Liver (tissue), 9 donors: ENCODE results near the gene ICOSLG. TPM values are rescaled to one million over a fixed set of nuclear protein-coding genes. Genes with fewer than 3 reads are reported as not detected.

Source experiments
- DNase-seq: peaks from one replicate; pipeline ENCODE4 v3.0.0-alpha.2; 2017; ENCODE audit warnings: low spot score
- H3K27ac ChIP-seq, 2 donors: one replicate each; pipeline ENCODE4 v1.7.0; 2013; ENCODE audit warnings: inconsistent platforms in 2 of 2, low read length in 2 of 2, control low read depth in 1 of 2, low read depth in 1 of 2, mild to moderate bottlenecking in 1 of 2
- H3K27me3 ChIP-seq, 4 donors: one replicate each; pipeline versions ENCODE4 v1.6.1 to v1.7.0; 2013; ENCODE audit warnings: low read length in 3 of 4, inconsistent platforms in 1 of 4, mild to moderate bottlenecking in 1 of 4, moderate library complexity in 1 of 4; ENCODE audit not compliant: control insufficient read depth in 4 of 4, insufficient read depth in 4 of 4
- H3K36me3 ChIP-seq, 4 donors: one replicate each; pipeline versions ENCODE4 v1.6.1 to v1.7.0; 2013; ENCODE audit warnings: low read length in 3 of 4, mild to moderate bottlenecking in 3 of 4, low read depth in 1 of 4, moderate library complexity in 1 of 4; ENCODE audit not compliant: control insufficient read depth in 4 of 4, insufficient read depth in 3 of 4
- H3K4me1 ChIP-seq, 4 donors: one replicate each; pipeline versions ENCODE4 v1.6.1 to v1.7.0; 2013; ENCODE audit warnings: low read length in 3 of 4, mild to moderate bottlenecking in 3 of 4, moderate library complexity in 1 of 4; ENCODE audit not compliant: control insufficient read depth in 4 of 4, insufficient read depth in 4 of 4
- H3K4me3 ChIP-seq, 3 donors: one replicate each; pipeline versions ENCODE4 v1.6.1 to v1.7.0; 2013; ENCODE audit warnings: low read length in 3 of 3, control low read depth in 1 of 3, low read depth in 1 of 3, mild to moderate bottlenecking in 1 of 3
- H3K9ac ChIP-seq, 2 donors: one replicate each; pipeline ENCODE4 v1.7.0; 2013; ENCODE audit warnings: low read length in 2 of 2, mild to moderate bottlenecking in 2 of 2, moderate library complexity in 2 of 2, control low read depth in 1 of 2, low read depth in 1 of 2
- H3K9me3 ChIP-seq, 4 donors: one replicate each; pipeline versions ENCODE4 v1.6.1 to v1.7.0; 2013; ENCODE audit warnings: low read length in 3 of 4; ENCODE audit not compliant: control insufficient read depth in 4 of 4
- EGR1 ChIP-seq, 2 donors: IDR thresholded peaks; 2 replicates each; pipeline ENCODE4 v1.6.1; 2016 to 2018; ENCODE audit warnings: antibody characterized with exemption in 2 of 2, low read depth in 2 of 2
- FOXA2 ChIP-seq: IDR thresholded peaks from 2 replicates; pipeline ENCODE4 v1.6.1; 2016; ENCODE audit warnings: antibody characterized with exemption
- GABPA ChIP-seq, 2 donors: IDR thresholded peaks in 1 of 2; conservative IDR thresholded peaks in 1 of 2; 2 replicates each; pipeline ENCODE4 v1.6.1; 2016; ENCODE audit warnings: antibody characterized with exemption in 2 of 2, mild to moderate bottlenecking in 1 of 2, moderate library complexity in 1 of 2
- HNF4A ChIP-seq, 2 donors: conservative IDR thresholded peaks; 2 replicates each; pipeline ENCODE4 v1.6.1; 2016; ENCODE audit warnings: antibody characterized with exemption in 2 of 2, mild to moderate bottlenecking in 2 of 2
- HNF4G ChIP-seq: IDR thresholded peaks from 2 replicates; pipeline ENCODE4 v1.6.1; 2016; ENCODE audit warnings: antibody characterized with exemption
- NR2F2 ChIP-seq: IDR thresholded peaks from 2 replicates; pipeline ENCODE4 v1.6.1; 2016; ENCODE audit warnings: antibody characterized with exemption
- RAD21 ChIP-seq, 2 donors: IDR thresholded peaks; 2 replicates each; pipeline ENCODE4 v1.6.1; 2016; ENCODE audit warnings: antibody characterized with exemption in 2 of 2, mild to moderate bottlenecking in 2 of 2
- SP1 ChIP-seq: IDR thresholded peaks from 2 replicates; pipeline ENCODE4 v1.6.1; 2018; ENCODE audit warnings: antibody characterized with exemption, mild to moderate bottlenecking
- TAF1 ChIP-seq: conservative IDR thresholded peaks from 2 replicates; pipeline ENCODE4 v1.6.1; 2016; ENCODE audit warnings: antibody characterized with exemption, mild to moderate bottlenecking
- YY1 ChIP-seq: IDR thresholded peaks from 2 replicates; pipeline ENCODE4 v1.6.1; 2016; ENCODE audit warnings: antibody characterized with exemption, mild to moderate bottlenecking
- ZBTB33 ChIP-seq: IDR thresholded peaks from 2 replicates; pipeline ENCODE4 v1.6.1; 2016; ENCODE audit warnings: antibody characterized with exemption
- WGBS: extraction: QIAGEN DNeasy Blood & Tissue Kit; methylation state at CpG from one replicate; pipeline ENCODE4 v1.1.7; 2013; 5-methylcytosine and 5-hydroxymethylcytosine counted together
- polyA plus RNA-seq, 2 donors: library from polyadenylated mRNA; stranded (reverse) in 1 of 2; unstranded in 1 of 2; fragments of 200-250 nt in 1 of 2; fragments of >200 nt in 1 of 2; fragmentation: Nextera tagmentation in 1 of 2; extraction: Ambion mirVana in 1 of 2; gene quantifications; one replicate each; pipeline versions ENCODE4 v1.2.1 to v1.2.3, GENCODE V29; 2013 to 2015
- total RNA-seq, 2 donors: library from RNA; depleted of rRNA; stranded (reverse); fragments of >200 nt; gene quantifications; one replicate each; pipeline ENCODE4 v1.2.3, GENCODE V29; 2014
- TF ChIP-seq, protein P1 (sequence below): IDR thresholded peaks from 2 replicates; pipeline ENCODE4 v1.6.1; 2016; ENCODE audit warnings: antibody characterized with exemption, mild to moderate bottlenecking
- TF ChIP-seq, protein P2 (sequence below): fragments of 150-350 bp; IDR thresholded peaks from 2 replicates; pipeline ENCODE4 v1.5.1; 2017; ENCODE audit warnings: improper control_type of control experiment, low read depth, low read length; ENCODE audit not compliant: missing input control
- TF ChIP-seq, protein P3 (sequence below): IDR thresholded peaks from 2 replicates; pipeline ENCODE4 v1.6.1; 2016; ENCODE audit warnings: antibody characterized with exemption
- TF ChIP-seq, protein P4 (sequence below): IDR thresholded peaks from 2 replicates; pipeline ENCODE4 v1.6.1; 2016; ENCODE audit warnings: antibody characterized with exemption
- donor health status: healthy.
- donor health status: healthy.
- donor health status: healthy.
- donor health status: healthy.
- donor health status: healthy.

Gene ICOSLG
- total and polyA plus RNA-seq, 4 donors: 0.69 to 1.6 (median 1.1) TPM

DNA sequence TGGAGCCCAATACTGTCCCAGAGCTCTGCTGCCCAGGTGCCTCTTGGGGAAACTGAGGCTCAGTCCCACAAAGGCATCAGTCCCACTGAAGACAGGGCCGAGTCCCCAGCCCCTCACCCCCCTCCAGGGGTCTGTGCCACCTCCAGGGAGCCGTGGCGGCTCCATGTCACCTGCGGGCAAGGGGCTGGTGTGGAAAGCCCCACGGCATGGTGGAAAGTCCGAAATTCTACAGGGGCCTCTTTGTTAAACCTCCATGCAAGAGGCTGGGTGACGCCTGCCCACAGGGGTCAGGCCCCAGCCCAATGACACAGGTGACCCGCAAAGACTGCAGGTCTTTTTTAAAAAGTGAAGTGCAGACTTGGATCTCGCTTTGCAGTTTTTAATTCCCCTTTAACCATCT lies 41.6 kb upstream of the ICOSLG start:
- Histone ChIP-seq H3K27me3 (no peaks in the 10 kb centered on the region), H3K9me3 (no peaks in the 10 kb centered on the region), H3K4me3 (no peak overlapping the region), H3K4me1 (no peaks in the 10 kb centered on the region), H3K36me3 (no peaks in the 10 kb centered on the region), H3K9ac (no peak overlapping the region), H3K27ac (no peak overlapping the region)
- 92% methylated on average over 9 of the region's 9 CpGs for WGBS
- TF ChIP-seq RAD21 (IDR thresholded peaks at IDR 0.05) (no peak), SP1 (no peak), NR2F2 (no peak), TAF1 (no peak), EGR1 (IDR thresholded peaks at IDR 0.05; ENCODE audit: low read depth in 2 of 2) (no peak), HNF4G (no peak), ZBTB33 (no peak), HNF4A (conservative IDR thresholded peaks at IDR 0.05) (no peak)
- TF ChIP-seq, protein P1, sequence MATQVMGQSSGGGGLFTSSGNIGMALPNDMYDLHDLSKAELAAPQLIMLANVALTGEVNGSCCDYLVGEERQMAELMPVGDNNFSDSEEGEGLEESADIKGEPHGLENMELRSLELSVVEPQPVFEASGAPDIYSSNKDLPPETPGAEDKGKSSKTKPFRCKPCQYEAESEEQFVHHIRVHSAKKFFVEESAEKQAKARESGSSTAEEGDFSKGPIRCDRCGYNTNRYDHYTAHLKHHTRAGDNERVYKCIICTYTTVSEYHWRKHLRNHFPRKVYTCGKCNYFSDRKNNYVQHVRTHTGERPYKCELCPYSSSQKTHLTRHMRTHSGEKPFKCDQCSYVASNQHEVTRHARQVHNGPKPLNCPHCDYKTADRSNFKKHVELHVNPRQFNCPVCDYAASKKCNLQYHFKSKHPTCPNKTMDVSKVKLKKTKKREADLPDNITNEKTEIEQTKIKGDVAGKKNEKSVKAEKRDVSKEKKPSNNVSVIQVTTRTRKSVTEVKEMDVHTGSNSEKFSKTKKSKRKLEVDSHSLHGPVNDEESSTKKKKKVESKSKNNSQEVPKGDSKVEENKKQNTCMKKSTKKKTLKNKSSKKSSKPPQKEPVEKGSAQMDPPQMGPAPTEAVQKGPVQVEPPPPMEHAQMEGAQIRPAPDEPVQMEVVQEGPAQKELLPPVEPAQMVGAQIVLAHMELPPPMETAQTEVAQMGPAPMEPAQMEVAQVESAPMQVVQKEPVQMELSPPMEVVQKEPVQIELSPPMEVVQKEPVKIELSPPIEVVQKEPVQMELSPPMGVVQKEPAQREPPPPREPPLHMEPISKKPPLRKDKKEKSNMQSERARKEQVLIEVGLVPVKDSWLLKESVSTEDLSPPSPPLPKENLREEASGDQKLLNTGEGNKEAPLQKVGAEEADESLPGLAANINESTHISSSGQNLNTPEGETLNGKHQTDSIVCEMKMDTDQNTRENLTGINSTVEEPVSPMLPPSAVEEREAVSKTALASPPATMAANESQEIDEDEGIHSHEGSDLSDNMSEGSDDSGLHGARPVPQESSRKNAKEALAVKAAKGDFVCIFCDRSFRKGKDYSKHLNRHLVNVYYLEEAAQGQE: no peak
- TF ChIP-seq, protein P2, sequence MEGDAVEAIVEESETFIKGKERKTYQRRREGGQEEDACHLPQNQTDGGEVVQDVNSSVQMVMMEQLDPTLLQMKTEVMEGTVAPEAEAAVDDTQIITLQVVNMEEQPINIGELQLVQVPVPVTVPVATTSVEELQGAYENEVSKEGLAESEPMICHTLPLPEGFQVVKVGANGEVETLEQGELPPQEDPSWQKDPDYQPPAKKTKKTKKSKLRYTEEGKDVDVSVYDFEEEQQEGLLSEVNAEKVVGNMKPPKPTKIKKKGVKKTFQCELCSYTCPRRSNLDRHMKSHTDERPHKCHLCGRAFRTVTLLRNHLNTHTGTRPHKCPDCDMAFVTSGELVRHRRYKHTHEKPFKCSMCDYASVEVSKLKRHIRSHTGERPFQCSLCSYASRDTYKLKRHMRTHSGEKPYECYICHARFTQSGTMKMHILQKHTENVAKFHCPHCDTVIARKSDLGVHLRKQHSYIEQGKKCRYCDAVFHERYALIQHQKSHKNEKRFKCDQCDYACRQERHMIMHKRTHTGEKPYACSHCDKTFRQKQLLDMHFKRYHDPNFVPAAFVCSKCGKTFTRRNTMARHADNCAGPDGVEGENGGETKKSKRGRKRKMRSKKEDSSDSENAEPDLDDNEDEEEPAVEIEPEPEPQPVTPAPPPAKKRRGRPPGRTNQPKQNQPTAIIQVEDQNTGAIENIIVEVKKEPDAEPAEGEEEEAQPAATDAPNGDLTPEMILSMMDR: no peak
- TF ChIP-seq, protein P3, sequence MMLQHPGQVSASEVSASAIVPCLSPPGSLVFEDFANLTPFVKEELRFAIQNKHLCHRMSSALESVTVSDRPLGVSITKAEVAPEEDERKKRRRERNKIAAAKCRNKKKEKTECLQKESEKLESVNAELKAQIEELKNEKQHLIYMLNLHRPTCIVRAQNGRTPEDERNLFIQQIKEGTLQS: no peak
- TF ChIP-seq, protein P4, sequence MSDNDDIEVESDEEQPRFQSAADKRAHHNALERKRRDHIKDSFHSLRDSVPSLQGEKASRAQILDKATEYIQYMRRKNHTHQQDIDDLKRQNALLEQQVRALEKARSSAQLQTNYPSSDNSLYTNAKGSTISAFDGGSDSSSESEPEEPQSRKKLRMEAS: no peak
- no peak for DNase-seq

DNA sequence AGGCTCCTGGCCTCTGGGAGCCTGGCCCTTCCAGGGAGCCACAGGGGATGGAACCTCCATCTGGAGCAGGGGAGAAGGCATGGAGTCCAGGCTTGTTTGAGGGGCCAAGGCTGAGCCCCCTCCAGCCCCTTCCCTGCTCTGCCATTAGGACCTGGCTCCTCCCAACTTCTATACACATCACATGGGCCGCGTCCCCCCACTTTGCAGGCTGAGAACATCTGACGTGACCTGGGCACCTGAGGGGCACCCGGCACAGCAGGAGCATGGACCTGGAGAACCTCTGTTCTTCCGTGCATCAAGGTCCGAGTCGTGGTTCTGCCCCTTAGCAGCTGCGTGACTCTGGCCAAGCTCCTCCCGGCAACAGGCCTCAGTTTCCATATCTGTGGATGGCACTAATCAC lies 41.1 kb upstream of the ICOSLG start:
- no peak overlapping the region for H3K9ac ChIP-seq
- WGBS: 97% methylated on average over 9 of the region's 9 CpGs
- no peak for TF ChIP-seq YY1
- no peak for TF ChIP-seq GABPA (IDR thresholded peaks at IDR 0.05 in 1 of 2, conservative IDR thresholded peaks at IDR 0.05 in 1 of 2)
- TF ChIP-seq HNF4G: no peak
- TF ChIP-seq, protein P4: no peak
- TF ChIP-seq RAD21 (IDR thresholded peaks at IDR 0.05): no peak
- no peak for TF ChIP-seq EGR1 (IDR thresholded peaks at IDR 0.05; ENCODE audit: low read depth in 2 of 2)
- no peak for TF ChIP-seq SP1
- no peak for TF ChIP-seq FOXA2
- TF ChIP-seq HNF4A (conservative IDR thresholded peaks at IDR 0.05): no peak
- TF ChIP-seq, protein P2: no peak
- no peaks in the 10 kb centered on the region for H3K27me3 ChIP-seq
- H3K9me3 ChIP-seq: no peaks in the 10 kb centered on the region
- H3K4me1 ChIP-seq: no peaks in the 10 kb centered on the region
- no peak overlapping the region for H3K27ac ChIP-seq
- no peak for DNase-seq
- H3K4me3 ChIP-seq: no peak overlapping the region
- H3K36me3 ChIP-seq: no peaks in the 10 kb centered on the region
